H9 (cell line): ENCODE results near the gene SPDYE6. TPM values are rescaled to one million over a fixed set of nuclear protein-coding genes. Genes with fewer than 3 reads are reported as not detected.
"Not testable (repeated sequence)": the region's sequence is repeated elsewhere in the genome, so short reads cannot be mapped to it uniquely, and the experiment has no call there.

Source experiments
- DNase-seq: peaks from one replicate; pipeline ENCODE4 v3.0.0-alpha.2; 2017
- H2AFZ ChIP-seq: one replicate; pipeline ENCODE4 v1.6.1; 2013; ENCODE audit warnings: mild to moderate bottlenecking, low read length, control low read depth, moderate library complexity
- H2AK5ac ChIP-seq: 2 replicates; pipeline ENCODE4 v1.6.1; 2013; ENCODE audit warnings: low read length, control low read depth, mixed read lengths; ENCODE audit not compliant: insufficient read length
- H2BK120ac ChIP-seq: one replicate; pipeline ENCODE4 v1.6.1; 2013; ENCODE audit warnings: low read depth, mild to moderate bottlenecking, low read length, control low read depth, inconsistent platforms; ENCODE audit not compliant: poor library complexity, severe bottlenecking
- H2BK12ac ChIP-seq: 2 replicates; pipeline ENCODE4 v1.6.1; 2013; ENCODE audit warnings: low read length, control low read depth, mixed read lengths, low read depth; ENCODE audit not compliant: insufficient read length
- H2BK15ac ChIP-seq: 2 replicates; pipeline ENCODE4 v1.6.1; 2013; ENCODE audit warnings: low read depth, low read length, control low read depth
- H2BK20ac ChIP-seq: one replicate; pipeline ENCODE4 v1.6.1; 2013; ENCODE audit warnings: low read depth, mild to moderate bottlenecking, low read length, control low read depth, inconsistent platforms; ENCODE audit not compliant: poor library complexity, severe bottlenecking
- H2BK5ac ChIP-seq: 2 replicates; pipeline ENCODE4 v1.6.1; 2013; ENCODE audit warnings: low read length, control low read depth, mixed read lengths; ENCODE audit not compliant: insufficient read length
- H3K14ac ChIP-seq: 2 replicates; pipeline ENCODE4 v1.6.1; 2013; ENCODE audit warnings: low read length, control low read depth; ENCODE audit not compliant: insufficient read depth
- H3K18ac ChIP-seq: 2 replicates; pipeline ENCODE4 v1.6.1; 2013; ENCODE audit warnings: low read depth, mild to moderate bottlenecking, mixed read lengths, low read length, control low read depth; ENCODE audit not compliant: insufficient read length
- H3K23ac ChIP-seq: 2 replicates; pipeline ENCODE4 v1.6.1; 2013; ENCODE audit warnings: low read length, control low read depth, mixed read lengths, low read depth; ENCODE audit not compliant: insufficient read length
- H3K23me2 ChIP-seq: 2 replicates; pipeline ENCODE4 v1.6.1; 2013; ENCODE audit warnings: low read depth, mild to moderate bottlenecking, mixed read lengths, low read length, control low read depth; ENCODE audit not compliant: insufficient read length, poor library complexity, severe bottlenecking
- H3K27ac ChIP-seq: 2 replicates; pipeline ENCODE4 v1.5.1; 2013; ENCODE audit warnings: low read length, control low read depth, mixed read lengths, low read depth; ENCODE audit not compliant: insufficient read length
- H3K27me3 ChIP-seq: 2 replicates; pipeline ENCODE4 v1.6.1; 2013; ENCODE audit warnings: low read length, control low read depth, inconsistent platforms; ENCODE audit not compliant: insufficient read depth
- H3K4ac ChIP-seq: 2 replicates; pipeline ENCODE4 v1.6.1; 2013; ENCODE audit warnings: low read depth, mild to moderate bottlenecking, control low read depth, inconsistent platforms, low read length, moderate library complexity
- H3K4me1 ChIP-seq: 2 replicates; pipeline ENCODE4 v1.6.1; 2013; ENCODE audit warnings: low read length, control low read depth, inconsistent platforms; ENCODE audit not compliant: insufficient read depth
- H3K4me2 ChIP-seq: 2 replicates; pipeline ENCODE4 v1.6.1; 2013; ENCODE audit warnings: low read length, control low read depth, mixed read lengths; ENCODE audit not compliant: insufficient read length, insufficient read depth
- H3K56ac ChIP-seq: 2 replicates; pipeline ENCODE4 v1.6.1; 2013; ENCODE audit warnings: low read depth, mild to moderate bottlenecking, mixed read lengths, low read length, control low read depth; ENCODE audit not compliant: insufficient read length
- H3K79me1 ChIP-seq: 2 replicates; pipeline ENCODE4 v1.6.1; 2013; ENCODE audit warnings: low read depth, mild to moderate bottlenecking, moderate library complexity, low read length, control low read depth, inconsistent platforms; ENCODE audit not compliant: insufficient read depth, poor library complexity, severe bottlenecking
- H3K79me2 ChIP-seq: 2 replicates; pipeline ENCODE4 v1.6.1; 2013; ENCODE audit warnings: low read length, control low read depth, inconsistent platforms; ENCODE audit not compliant: insufficient read depth
- H3K9ac ChIP-seq: 2 replicates; pipeline ENCODE4 v1.6.1; 2013; ENCODE audit warnings: low read length, control low read depth, mixed read lengths; ENCODE audit not compliant: insufficient read length; ENCODE audit errors: extremely low read depth
- H3K9me3 ChIP-seq: one replicate; pipeline ENCODE4 v1.6.1; 2013; ENCODE audit warnings: low read depth, low read length, inconsistent platforms; ENCODE audit not compliant: control insufficient read depth
- H3T11ph ChIP-seq: one replicate; pipeline ENCODE4 v1.6.1; 2013; ENCODE audit warnings: mild to moderate bottlenecking, low read length, control low read depth, inconsistent platforms
- H4K20me1 ChIP-seq: one replicate; pipeline ENCODE4 v1.6.1; 2013; ENCODE audit not compliant: control insufficient read depth, insufficient read length, insufficient read depth
- H4K5ac ChIP-seq: 2 replicates; pipeline ENCODE4 v1.6.1; 2013; ENCODE audit warnings: low read depth, mild to moderate bottlenecking, mixed read lengths, low read length, control low read depth; ENCODE audit not compliant: insufficient read length
- H4K8ac ChIP-seq: replicated peaks from 2 replicates; pipeline ENCODE4 v1.6.1; 2013; ENCODE audit warnings: low read length, control low read depth, mixed read lengths, low read depth; ENCODE audit not compliant: insufficient read length
- H4K91ac ChIP-seq: 2 replicates; pipeline ENCODE4 v1.6.1; 2013; ENCODE audit warnings: low read depth, mild to moderate bottlenecking, moderate library complexity, mixed read lengths, low read length, control low read depth; ENCODE audit not compliant: insufficient read length
- H3K27ac Mint-ChIP-seq, 3 experiments: 2 replicates in 2 of 3; 3 replicates in 1 of 3; pipeline ENCODE4 v1.8.0; 2020 to 2021; ENCODE audit warnings: mixed read lengths in 3 of 3, mild to moderate bottlenecking in 1 of 3, moderate library complexity in 1 of 3
- H3K27me3 Mint-ChIP-seq: 2 replicates; pipeline ENCODE4 v1.8.0; 2021; ENCODE audit warnings: low read depth, mild to moderate bottlenecking, moderate library complexity, mixed read lengths
- H3K36me3 Mint-ChIP-seq, 3 experiments: 2 replicates in 2 of 3; 3 replicates in 1 of 3; pipeline ENCODE4 v1.8.0; 2020 to 2021; ENCODE audit warnings: low read depth in 3 of 3, mixed read lengths in 3 of 3; ENCODE audit not compliant: insufficient read depth in 1 of 3
- H3K4me1 Mint-ChIP-seq, 2 experiments: 2 replicates each; pipeline ENCODE4 v1.8.0; 2020; ENCODE audit warnings: mixed read lengths in 2 of 2
- H3K4me3 Mint-ChIP-seq, 2 experiments: 2 replicates in 1 of 2; 3 replicates in 1 of 2; pipeline ENCODE4 v1.8.0; 2020 to 2021; ENCODE audit warnings: mild to moderate bottlenecking in 2 of 2, mixed read lengths in 2 of 2, moderate library complexity in 1 of 2
- H3K9me3 Mint-ChIP-seq, 2 experiments: 2 replicates in 1 of 2; 3 replicates in 1 of 2; pipeline ENCODE4 v1.8.0; 2020; ENCODE audit warnings: mild to moderate bottlenecking in 2 of 2, mixed read lengths in 2 of 2, moderate library complexity in 1 of 2
- CTCF ChIP-seq: fragments of 200-600 bp; sonication (generic); conservative IDR thresholded peaks from 3 replicates; pipeline ENCODE4 v1.8.0; 2021; ENCODE audit warnings: antibody characterized with exemption, mild to moderate bottlenecking
- WGBS: extraction: QIAGEN DNeasy Blood & Tissue Kit; methylation state at CpG from one replicate; pipeline ENCODE4 v1.1.7; 2013; ENCODE audit warnings: missing lambda C conversion rate, low lambda C conversion rate, mixed read lengths; ENCODE audit not compliant: insufficient read length; ENCODE audit errors: extremely low coverage; 5-methylcytosine and 5-hydroxymethylcytosine counted together
- total RNA-seq: library from RNA; stranded (reverse); gene quantifications from 2 replicates; pipeline ENCODE4 v1.2.1, GENCODE V29; 2021

SPDYE6 gene
- total RNA-seq, 1 experiment from 2014 or later = not detected

GRCh38 chr7:102363549-102364393, 7.5 kb upstream of the SPDYE6 start:
- H2BK20ac ChIP-seq, H4K5ac ChIP-seq, H3K56ac ChIP-seq, H4K91ac ChIP-seq, H3K23ac ChIP-seq, H3K27me3 ChIP-seq, H2BK15ac ChIP-seq, H3K18ac ChIP-seq, H3T11ph ChIP-seq, H2BK5ac ChIP-seq, H3K27me3 Mint-ChIP-seq, H3K27ac ChIP-seq, H3K23me2 ChIP-seq, H3K14ac ChIP-seq, H3K9me3 Mint-ChIP-seq, H2BK120ac ChIP-seq, H3K4me1 Mint-ChIP-seq, H2BK12ac ChIP-seq, H3K4ac ChIP-seq, H3K9me3 ChIP-seq, H3K79me1 ChIP-seq, H4K8ac ChIP-seq, H4K20me1 ChIP-seq, H3K4me1 ChIP-seq, H2AK5ac ChIP-seq, H3K79me2 ChIP-seq, H2AFZ ChIP-seq: not testable (repeated sequence)
- WGBS = no CpG with 5 or more reads among the region's 76 CpGs
- Histone ChIP-seq H3K9ac (peak overlapping the region; percentile 84), H3K4me2 (peak overlapping the region; percentile 60)
- DNase-seq = peak; percentile 98
- H3K27ac Mint-ChIP-seq = peak overlapping the region in 2 of 3 experiments; percentile 55 to 85; a peak in 2 of 7 replicates
- H3K36me3 Mint-ChIP-seq = peaks cover 15 to 23% (median 23%) of the 10 kb centered on the region in 3 experiments; a peak in 6 of 7 replicates
- peak overlapping the region; percentile 90 to 95 for H3K4me3 Mint-ChIP-seq
- peak; percentile 24; the same call in 2 of the 3 replicates for TF ChIP-seq CTCF

GRCh38 chr7:102346983-102347382, 9.3 kb downstream of the SPDYE6 start:
- H2BK20ac ChIP-seq, H3K27me3 ChIP-seq, H3K18ac ChIP-seq, H3K9ac ChIP-seq, H3K4me1 ChIP-seq, H3K23me2 ChIP-seq, H3K27ac Mint-ChIP-seq, H4K8ac ChIP-seq, H3K9me3 ChIP-seq, H4K91ac ChIP-seq, DNase-seq, H2AK5ac ChIP-seq, H3K27ac ChIP-seq, H2AFZ ChIP-seq, H3K4me3 Mint-ChIP-seq, H4K20me1 ChIP-seq, H3K4ac ChIP-seq, H4K5ac ChIP-seq, H2BK120ac ChIP-seq, H3K36me3 Mint-ChIP-seq, H2BK15ac ChIP-seq, H3K4me2 ChIP-seq, H3K79me1 ChIP-seq, H2BK5ac ChIP-seq, H3K27me3 Mint-ChIP-seq, H3K9me3 Mint-ChIP-seq, H2BK12ac ChIP-seq, H3T11ph ChIP-seq, H3K56ac ChIP-seq, H3K79me2 ChIP-seq, H3K23ac ChIP-seq, H3K4me1 Mint-ChIP-seq, H3K14ac ChIP-seq: not testable (repeated sequence)
- WGBS = no CpG with 5 or more reads among the region's 6 CpGs
